ENCODE data around the gene AKAP13.

GRCh38 chr15:85421116-85421925 is 40.9 kb downstream of the AKAP13 start:
- TF ChIP-seq JUN (IDR thresholded peaks at IDR 0.05; ENCODE audit: low read depth, low read length), result no peak
- TF ChIP-seq RAD21 (IDR thresholded peaks at IDR 0.05 in 1 of 2, conservative IDR thresholded peaks at IDR 0.05 in 1 of 2; ENCODE audit: low read depth in 2 of 2, low read length in 2 of 2), result no peak
- TF ChIP-seq POLR2AphosphoS5 (IDR thresholded peaks at IDR 0.05; ENCODE audit: low read depth, low read length), result no peak
- TF ChIP-seq CTCF (IDR thresholded peaks at IDR 0.05; ENCODE audit: control extremely low read depth in 1 of 3, insufficient read depth in 1 of 3, low read depth in 1 of 3, low read length in 3 of 3), result no peak

Measured in H1 (cell line).